Keratinocyte (primary cell): Measurements from ENCODE around the gene RAB8B. TPM values are rescaled to one million over a fixed set of nuclear protein-coding genes. Genes with fewer than 3 reads are reported as not detected.

Experiments used
- DNase-seq: peaks from one replicate; pipeline ENCODE4 v3.0.0-alpha.2; 2011; ENCODE audit warnings: low read depth, missing footprints, low spot score
- FAIRE-seq: peaks from 2 replicates; lab custom pipeline; 2011; peaks lifted over from hg19 to GRCh38; lab: Jason Lieb, UNC
- H2AFZ ChIP-seq: 2 replicates; pipeline ENCODE4 v1.6.0; 2012; ENCODE audit warnings: low read length, control low read depth, inconsistent platforms; ENCODE audit not compliant: control insufficient read depth
- H3K27ac ChIP-seq: 2 replicates; pipeline ENCODE4 v1.5.1; 2011; ENCODE audit warnings: low read length; ENCODE audit not compliant: control insufficient read depth, insufficient read depth
- H3K27me3 ChIP-seq: 3 replicates; pipeline ENCODE4 v1.6.0; 2011; ENCODE audit warnings: low read length; ENCODE audit not compliant: control insufficient read depth, insufficient read depth; ENCODE audit errors: extremely low read depth
- H3K36me3 ChIP-seq, 2 experiments: 2 replicates in 1 of 2; 3 replicates in 1 of 2; pipeline ENCODE4 v1.5.1; 2011; ENCODE audit warnings: low read length in 2 of 2, mild to moderate bottlenecking in 1 of 2; ENCODE audit not compliant: control insufficient read depth in 2 of 2, insufficient read depth in 2 of 2; ENCODE audit errors: extremely low read depth in 1 of 2
- H3K4me1 ChIP-seq: 3 replicates; pipeline ENCODE4 v1.5.1; 2011; ENCODE audit warnings: low read length; ENCODE audit not compliant: control insufficient read depth, insufficient read depth; ENCODE audit errors: extremely low read depth
- H3K4me2 ChIP-seq: 3 replicates; pipeline ENCODE4 v1.6.0; 2011; ENCODE audit warnings: low read depth, low read length; ENCODE audit not compliant: control insufficient read depth, insufficient read depth; ENCODE audit errors: extremely low read depth
- H3K4me3 ChIP-seq, 3 experiments: fragments of 200-600 bp in 1 of 3; sonication (generic) in 1 of 3; 2 replicates in 2 of 3; 3 replicates in 1 of 3; pipeline ENCODE4 v1.5.1; 2011 to 2016; ENCODE audit warnings: low read length in 3 of 3, mild to moderate bottlenecking in 3 of 3, control low read depth in 2 of 3, inconsistent platforms in 1 of 3, low read depth in 1 of 3, mixed read lengths in 1 of 3, mixed run types in 1 of 3, moderate library complexity in 1 of 3; ENCODE audit not compliant: control insufficient read depth in 2 of 3, insufficient read depth in 2 of 3; ENCODE audit errors: extremely low read depth in 1 of 3
- H3K79me2 ChIP-seq: 2 replicates; pipeline ENCODE4 v1.6.0; 2012; ENCODE audit warnings: low read length; ENCODE audit not compliant: control insufficient read depth, insufficient read depth
- H3K9ac ChIP-seq: 3 replicates; pipeline ENCODE4 v1.6.0; 2011; ENCODE audit warnings: low read length; ENCODE audit not compliant: control insufficient read depth, insufficient read depth; ENCODE audit errors: extremely low read depth
- H3K9me1 ChIP-seq: 3 replicates; pipeline ENCODE4 v1.6.0; 2011; ENCODE audit warnings: low read length; ENCODE audit not compliant: control insufficient read depth, insufficient read depth; ENCODE audit errors: extremely low read depth
- H3K9me3 ChIP-seq: 2 replicates; pipeline ENCODE4 v1.5.1; 2012; ENCODE audit warnings: low read depth, low read length; ENCODE audit not compliant: control insufficient read depth
- H4K20me1 ChIP-seq: 3 replicates; pipeline ENCODE4 v1.6.0; 2011; ENCODE audit warnings: low read length; ENCODE audit not compliant: control insufficient read depth, insufficient read depth; ENCODE audit errors: extremely low read depth
- EZH2 ChIP-seq: IDR thresholded peaks from one replicate; pipeline ENCODE4 v1.6.1; 2012; ENCODE audit warnings: inconsistent platforms, mild to moderate bottlenecking, low read length, moderate library complexity
- dilution Hi-C: fragments of 300-500 bp; cut with MboI; formaldehyde crosslinking; loops from one replicate; pipeline ENCODE4 v1.7.0; 2020; ENCODE audit warnings: low sequenced_read_pairs; ENCODE audit not compliant: extremely low pct_ligation_motif_present
- polyA plus RNA-seq, 5 experiments: library from polyadenylated mRNA; depleted of rRNA in 3 of 5; stranded (reverse) in 3 of 5; stranded (forward) in 1 of 5; unstranded in 1 of 5; fragments of >200 nt; gene quantifications; 1 replicate in 1 of 5; 2 replicates in 3 of 5; 3 replicates in 1 of 5; pipeline versions ENCODE4 v1.2.1 to v1.2.3, GENCODE V29; 2011 to 2012; ENCODE audit warnings: missing spikeins in 2 of 5, low read depth in 1 of 5, low replicate concordance in 1 of 5
- TF ChIP-seq, protein P1 (sequence below), 3 experiments: IDR thresholded peaks in 1 of 3; conservative IDR thresholded peaks in 1 of 3; optimal IDR thresholded peaks in 1 of 3; 2 replicates in 2 of 3; 3 replicates in 1 of 3; pipeline versions ENCODE3 to v1.5.1; 2011; ENCODE audit warnings: low read length in 3 of 3, mild to moderate bottlenecking in 3 of 3, moderate library complexity in 2 of 3, control low read depth in 1 of 3, inconsistent platforms in 1 of 3; ENCODE audit not compliant: insufficient read depth in 2 of 3; ENCODE audit errors: extremely low read depth in 1 of 3

RAB8B gene
- polyA plus RNA-seq, 1 donor (not counting 4 experiments of a cell fraction or from before 2014, with no cell fraction given), result 31.2 TPM

DNA sequence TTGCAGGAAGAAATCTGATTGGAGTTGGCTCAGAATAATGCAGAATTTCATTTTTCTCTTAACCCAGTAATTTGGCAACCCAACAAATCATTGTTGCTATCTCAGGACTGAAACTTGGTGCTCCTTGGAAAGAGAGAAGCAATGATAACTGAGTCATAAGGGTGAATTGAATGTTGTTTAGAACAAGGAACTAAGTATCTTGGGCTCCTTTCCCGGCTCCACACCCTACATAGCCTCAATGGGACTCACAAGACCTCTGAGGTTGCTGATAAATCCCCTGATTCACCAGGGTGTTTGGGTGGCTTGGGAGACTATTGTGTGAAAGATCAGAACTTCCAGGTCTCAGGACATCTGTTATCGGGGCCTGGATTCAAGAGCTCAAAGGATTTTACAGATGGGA lies 7.8 kb upstream of the RAB8B start:
- H3K4me2 ChIP-seq, result no peak overlapping the region
- dilution Hi-C loops, result no loop called here
- H3K27ac ChIP-seq, result no peak overlapping the region
- no peaks in the 10 kb centered on the region for H3K9me3 ChIP-seq
- H3K4me1 ChIP-seq, result peaks cover 30% of the 10 kb centered on the region
- no peaks in the 10 kb centered on the region for H3K9me1 ChIP-seq
- H3K79me2 ChIP-seq, result no peaks in the 10 kb centered on the region
- DNase-seq (no peak), FAIRE-seq (no peak)
- TF ChIP-seq EZH2, result no peak
- TF ChIP-seq, protein P1, sequence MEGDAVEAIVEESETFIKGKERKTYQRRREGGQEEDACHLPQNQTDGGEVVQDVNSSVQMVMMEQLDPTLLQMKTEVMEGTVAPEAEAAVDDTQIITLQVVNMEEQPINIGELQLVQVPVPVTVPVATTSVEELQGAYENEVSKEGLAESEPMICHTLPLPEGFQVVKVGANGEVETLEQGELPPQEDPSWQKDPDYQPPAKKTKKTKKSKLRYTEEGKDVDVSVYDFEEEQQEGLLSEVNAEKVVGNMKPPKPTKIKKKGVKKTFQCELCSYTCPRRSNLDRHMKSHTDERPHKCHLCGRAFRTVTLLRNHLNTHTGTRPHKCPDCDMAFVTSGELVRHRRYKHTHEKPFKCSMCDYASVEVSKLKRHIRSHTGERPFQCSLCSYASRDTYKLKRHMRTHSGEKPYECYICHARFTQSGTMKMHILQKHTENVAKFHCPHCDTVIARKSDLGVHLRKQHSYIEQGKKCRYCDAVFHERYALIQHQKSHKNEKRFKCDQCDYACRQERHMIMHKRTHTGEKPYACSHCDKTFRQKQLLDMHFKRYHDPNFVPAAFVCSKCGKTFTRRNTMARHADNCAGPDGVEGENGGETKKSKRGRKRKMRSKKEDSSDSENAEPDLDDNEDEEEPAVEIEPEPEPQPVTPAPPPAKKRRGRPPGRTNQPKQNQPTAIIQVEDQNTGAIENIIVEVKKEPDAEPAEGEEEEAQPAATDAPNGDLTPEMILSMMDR (optimal IDR thresholded peaks at IDR 0.05 in 1 of 3, IDR thresholded peaks at IDR 0.05 in 1 of 3, conservative IDR thresholded peaks at IDR 0.05 in 1 of 3; ENCODE audit: extremely low read depth in 1 of 3, insufficient read depth in 2 of 3, low read length in 3 of 3), result no peak
- no peaks in the 10 kb centered on the region for H3K27me3 ChIP-seq
- H4K20me1 ChIP-seq, result no peaks in the 10 kb centered on the region
- no peak overlapping the region for H3K9ac ChIP-seq
- H2AFZ ChIP-seq, result no peak overlapping the region
- no peak overlapping the region for H3K4me3 ChIP-seq
- H3K36me3 ChIP-seq, result no peaks in the 10 kb centered on the region

DNA sequence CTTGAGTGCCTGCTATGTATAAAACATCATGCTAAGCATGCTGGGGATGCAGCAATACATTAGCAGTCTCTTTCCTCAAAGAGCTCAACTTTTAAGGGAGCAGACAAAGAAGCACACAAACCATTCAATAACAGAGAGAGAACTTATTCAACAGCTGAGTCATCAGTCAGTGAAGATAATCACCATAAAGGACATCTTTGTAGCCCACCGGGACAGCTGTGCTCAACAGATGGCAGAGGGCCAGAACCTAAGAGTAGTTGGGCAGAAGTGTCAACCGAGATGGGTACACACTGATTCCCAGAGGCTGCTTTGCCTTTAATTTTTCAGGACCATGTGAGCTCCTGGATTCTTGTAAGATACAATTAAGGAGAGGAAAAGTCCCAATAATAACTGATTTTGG lies 4.2 kb upstream of the RAB8B start:
- Histone ChIP-seq H4K20me1 (no peaks in the 10 kb centered on the region), H3K4me3 (no peak overlapping the region), H3K9me1 (no peaks in the 10 kb centered on the region), H3K9ac (no peak overlapping the region), H2AFZ (no peak overlapping the region), H3K36me3 (no peaks in the 10 kb centered on the region), H3K27me3 (no peaks in the 10 kb centered on the region), H3K9me3 (no peaks in the 10 kb centered on the region), H3K4me1 (peaks cover 23% of the 10 kb centered on the region), H3K4me2 (no peak overlapping the region), H3K79me2 (peaks cover 5% of the 10 kb centered on the region), H3K27ac (no peak overlapping the region)
- no peak for TF ChIP-seq EZH2
- TF ChIP-seq, protein P1 (optimal IDR thresholded peaks at IDR 0.05 in 1 of 3, IDR thresholded peaks at IDR 0.05 in 1 of 3, conservative IDR thresholded peaks at IDR 0.05 in 1 of 3; ENCODE audit: extremely low read depth in 1 of 3, insufficient read depth in 2 of 3, low read length in 3 of 3), result no peak
- dilution Hi-C loops, result no loop called here
- DNase-seq (no peak), FAIRE-seq (no peak)
